WERI-Rb-1 (cell line): ENCODE data around the gene SHMT1.
"Not testable (repeated sequence)": the region's sequence is repeated elsewhere in the genome, so short reads cannot be mapped to it uniquely, and the experiment has no call there.

ENCODE experiments used
- DNase-seq: peaks from one replicate; pipeline ENCODE4 v3.0.0-alpha.2; 2020
- H3K27ac ChIP-seq: fragments of 250-450 bp; sonication (Bioruptor Pico); 2 replicates; pipeline ENCODE4 v1.5.1; 2020; ENCODE audit warnings: mild to moderate bottlenecking, moderate library complexity
- H3K27me3 ChIP-seq: fragments of 250-450 bp; sonication (Bioruptor Pico); 2 replicates; pipeline ENCODE4 v1.5.1; 2021; ENCODE audit warnings: mild to moderate bottlenecking, low read depth, moderate library complexity; ENCODE audit not compliant: insufficient read depth, severe bottlenecking
- H3K36me3 ChIP-seq: fragments of 250-450 bp; sonication (Bioruptor Pico); 2 replicates; pipeline ENCODE4 v1.5.1; 2020; ENCODE audit warnings: mild to moderate bottlenecking, moderate library complexity
- H3K4me3 ChIP-seq: 2 replicates; pipeline ENCODE4 v1.5.1; 2011; ENCODE audit warnings: low read depth, mild to moderate bottlenecking, control low read depth, low read length
- H3K9me3 ChIP-seq: fragments of 250-450 bp; sonication (Bioruptor Pico); 2 replicates; pipeline ENCODE4 v1.5.1; 2021; ENCODE audit warnings: mild to moderate bottlenecking, moderate library complexity; ENCODE audit not compliant: severe bottlenecking
- CTCF ChIP-seq: IDR thresholded peaks from 2 replicates; pipeline ENCODE4 v1.5.1; 2011; ENCODE audit warnings: low read depth, mild to moderate bottlenecking, control low read depth, inconsistent platforms, low read length

Gene SHMT1

DNA sequence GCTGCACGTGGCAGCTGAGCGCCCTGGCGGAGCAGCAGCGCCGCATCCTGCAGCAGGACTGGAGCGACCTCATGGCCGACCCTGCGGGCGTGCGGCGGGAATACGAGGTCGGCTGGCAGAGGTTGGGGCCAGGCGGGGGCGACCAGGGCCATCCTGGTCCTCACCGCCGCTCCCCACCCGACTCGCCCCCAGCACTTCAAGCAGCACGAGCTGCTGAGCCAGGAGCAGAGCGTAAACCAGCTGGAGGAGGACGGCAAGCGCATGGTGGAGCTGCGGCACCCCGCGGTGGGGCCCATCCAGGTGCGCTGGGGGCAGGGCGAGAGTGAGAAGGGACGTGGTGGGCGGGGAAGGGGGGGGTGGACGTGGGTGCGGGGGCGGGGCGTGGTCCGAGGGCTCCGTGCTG is 19.7 kb upstream of the SHMT1 start:
- not testable (repeated sequence) for H3K9me3 ChIP-seq, H3K4me3 ChIP-seq, H3K27ac ChIP-seq, H3K36me3 ChIP-seq, H3K27me3 ChIP-seq, DNase-seq

GRCh38 chr17:18382441-18383078 is 19.2 kb upstream of the SHMT1 start:
- H3K36me3 ChIP-seq, result no peaks in the 10 kb centered on the region
- H3K4me3 ChIP-seq, result no peak overlapping the region
- H3K9me3 ChIP-seq, result no peaks in the 10 kb centered on the region
- H3K27ac ChIP-seq, result no peak overlapping the region
- no peak for DNase-seq
- TF ChIP-seq CTCF, result no peak
- no peaks in the 10 kb centered on the region for H3K27me3 ChIP-seq

DNA sequence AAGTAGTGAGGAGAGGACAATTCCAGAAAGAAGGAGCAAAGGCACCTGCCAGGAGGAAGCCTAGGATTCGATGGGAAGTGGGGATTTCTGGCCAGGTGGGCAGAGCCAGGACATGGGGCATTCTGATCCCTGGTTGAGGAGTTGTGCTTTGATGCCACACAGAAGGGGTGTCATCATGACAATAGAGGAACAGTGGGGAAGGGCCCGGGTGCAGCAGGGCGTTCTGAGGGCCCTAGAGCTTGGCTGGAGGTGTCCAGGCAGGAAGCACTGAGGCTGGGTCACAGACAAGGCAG is 18.5 kb upstream of the SHMT1 start:
- H3K27ac ChIP-seq, result no peak overlapping the region
- TF ChIP-seq CTCF, result no peak
- no peaks in the 10 kb centered on the region for H3K9me3 ChIP-seq
- no peaks in the 10 kb centered on the region for H3K27me3 ChIP-seq
- DNase-seq, result no peak
- H3K36me3 ChIP-seq, result no peaks in the 10 kb centered on the region
- no peak overlapping the region for H3K4me3 ChIP-seq

DNA sequence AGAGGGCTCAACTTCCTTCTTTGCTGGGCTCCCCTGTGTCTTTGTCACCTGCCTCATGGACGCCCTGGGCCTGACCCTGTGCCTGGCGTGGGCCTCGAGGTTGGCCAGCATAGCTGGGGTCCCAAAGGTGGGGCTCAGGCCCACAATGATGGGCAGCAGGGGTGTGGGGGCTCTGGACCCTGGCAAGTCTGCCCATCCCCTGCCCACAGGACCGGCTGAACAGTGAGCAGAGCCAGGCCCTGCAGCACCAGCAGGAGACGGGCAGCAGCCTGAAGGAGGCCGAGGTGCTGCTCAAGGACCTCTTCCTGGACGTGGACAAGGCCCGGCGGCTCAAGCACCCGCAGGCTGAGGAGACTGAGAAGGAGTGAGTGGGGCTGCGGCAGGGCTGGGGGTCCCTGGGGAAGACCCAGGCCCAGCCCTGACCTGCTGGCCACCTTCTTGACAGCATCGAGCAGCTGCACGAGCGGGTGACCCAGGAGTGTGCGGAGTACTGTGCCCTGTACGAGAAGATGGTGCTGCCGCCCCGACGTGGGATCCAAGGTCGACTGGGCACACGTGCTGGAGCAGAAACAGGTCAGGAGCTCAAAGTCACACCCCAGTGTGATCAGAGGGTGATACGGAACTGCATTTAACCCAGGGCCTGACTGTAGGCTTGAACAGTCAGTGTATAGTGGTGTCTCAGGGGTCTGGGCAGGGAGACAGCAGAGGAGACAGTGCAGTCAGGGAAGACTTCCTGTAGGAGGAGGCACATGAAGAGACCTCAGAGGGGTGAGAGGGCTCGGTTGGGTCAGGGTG is 18.0 kb upstream of the SHMT1 start:
- DNase-seq, result no peak
- Histone ChIP-seq H3K27ac (no peak overlapping the region), H3K36me3 (no peaks in the 10 kb centered on the region), H3K27me3 (no peaks in the 10 kb centered on the region), H3K9me3 (no peaks in the 10 kb centered on the region), H3K4me3 (no peak overlapping the region)
- no peak for TF ChIP-seq CTCF

- no peak overlapping the region for H3K27ac ChIP-seq
- TF ChIP-seq CTCF, result no peak
- no peaks in the 10 kb centered on the region for H3K27me3 ChIP-seq
- no peaks in the 10 kb centered on the region for H3K36me3 ChIP-seq
- H3K4me3 ChIP-seq, result no peak overlapping the region
- no peaks in the 10 kb centered on the region for H3K9me3 ChIP-seq
- no peak for DNase-seq
Measured at GRCh38 chr17:18380471-18381157, 17.3 kb upstream of the SHMT1 start.
